Psoas muscle (tissue), 8 donors: ENCODE measurements around the gene HOXC4. TPM values are rescaled to one million over a fixed set of nuclear protein-coding genes. Genes with fewer than 3 reads are reported as not detected.

Experiments used
- ATAC-seq, 4 donors: fragments of 200-7000 bp; cut with Tn5 transposase; one replicate each; pipeline ENCODE4 v1.9.1; 2020; ENCODE audit warnings: moderate library complexity in 3 of 4, mild to moderate bottlenecking in 2 of 4
- DNase-seq, 2 donors: peaks; one replicate each; pipeline ENCODE4 v3.0.0-alpha.2; 2020
- H3K27ac ChIP-seq: fragments of 200-600 bp; one replicate; pipeline ENCODE4 v1.8.0; 2022
- H3K27me3 ChIP-seq, 3 donors: fragments of 200-600 bp in 1 of 3; one replicate each; pipeline versions ENCODE4 v1.6.1 to v1.8.0; 2013 to 2022; ENCODE audit warnings: low read length in 2 of 3, mild to moderate bottlenecking in 2 of 3, moderate library complexity in 1 of 3; ENCODE audit not compliant: insufficient read depth in 3 of 3
- H3K36me3 ChIP-seq, 2 donors: fragments of 200-600 bp in 1 of 2; one replicate each; pipeline versions ENCODE4 v1.6.1 to v1.8.0; 2013 to 2022; ENCODE audit warnings: low read depth in 1 of 2, mild to moderate bottlenecking in 1 of 2, moderate library complexity in 1 of 2; ENCODE audit not compliant: insufficient read depth in 1 of 2
- H3K4me1 ChIP-seq: fragments of 200-600 bp; one replicate; pipeline ENCODE4 v1.8.0; 2022
- H3K4me3 ChIP-seq: fragments of 200-600 bp; one replicate; pipeline ENCODE4 v1.8.0; 2022; ENCODE audit warnings: mild to moderate bottlenecking
- H3K9me3 ChIP-seq: fragments of 200-600 bp; one replicate; pipeline ENCODE4 v1.8.0; 2022
- WGBS, 3 donors: extraction: QIAGEN DNeasy Blood & Tissue Kit; methylation state at CpG; one replicate each; pipeline versions ENCODE4 v1.1.6 to v1.1.7; 2013; 5-methylcytosine and 5-hydroxymethylcytosine counted together
- intact Hi-C, 2 donors: fragments of 100-400 bp; cut with DNase I; formaldehyde crosslinking; loops; one replicate each; pipeline versions ENCODE4 v1.11.0 to v1.14.2; 2022
- polyA plus RNA-seq, 3 donors: library from polyadenylated mRNA; stranded (reverse); fragments of 200-250 nt; gene quantifications; one replicate each; pipeline ENCODE4 v1.2.3, GENCODE V29; 2013
- total RNA-seq, 4 donors: library from RNA; stranded (reverse); fragmentation: NEBNext Ultra II Directional in 2 of 4; extraction: Animal tissue kit (Norgen Biotek cat#: 25700) in 2 of 4; gene quantifications; one replicate each; pipeline versions ENCODE4 v1.2.1 to v1.2.4, GENCODE V29; 2021 to 2023
- TF ChIP-seq, protein P1 (sequence below): fragments of 200-600 bp; IDR thresholded peaks from one replicate; pipeline ENCODE4 v1.8.0; 2022; ENCODE audit warnings: antibody characterized with exemption
- donor health status: healthy with polysubstance abuse.
- donor health status: DM: no; HTN: no; CAD: no; lungs with moderate emphysema.
- donor health status: Bipolar disorder and iron deficiency.
- donor health status: healthy.
- donor health status: DM: yes; HTN: yes; CAD: no.
- donor health status: DM: no; HTN: no; CAD: no.
- donor health status: DM: no; HTN: no; CAD: no.
- donor health status: DM: yes; HTN: yes; CAD: no.

HOXC4 gene
- total and polyA plus RNA-seq, 7 donors: 0.72 to 4.7 (median 1.6) TPM

DNA sequence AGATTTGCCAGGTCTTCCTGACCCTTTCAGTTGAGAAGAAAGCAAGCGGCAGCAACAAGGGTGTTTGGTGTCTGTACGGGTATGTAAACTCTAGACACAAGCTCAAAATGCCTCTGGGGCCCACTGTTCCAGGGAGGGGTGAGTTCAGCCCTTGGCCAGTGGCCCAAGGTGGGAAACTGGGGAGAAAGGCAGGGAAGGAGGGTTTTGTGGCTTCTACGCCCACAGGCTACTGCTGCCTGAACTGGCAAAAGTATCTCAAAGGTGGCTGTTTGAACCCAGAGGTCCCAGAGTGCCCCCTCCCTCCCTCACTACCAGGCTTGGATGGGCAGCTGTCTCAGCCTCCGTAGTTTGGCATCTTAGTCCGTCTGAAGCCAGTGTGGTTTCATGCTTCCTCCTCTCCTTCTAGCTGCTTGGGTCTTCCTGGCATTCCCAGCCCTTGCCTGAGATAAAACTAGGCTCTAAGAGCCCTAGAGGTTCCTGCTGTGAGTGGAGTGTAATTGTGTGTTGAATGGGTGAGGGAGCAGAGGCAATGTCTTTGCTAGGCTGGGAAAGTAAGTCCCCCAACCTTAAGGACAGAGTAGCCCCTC, 15.3 kb upstream of the HOXC4 start:
- H3K4me3 ChIP-seq: no peak overlapping the region
- H3K27ac ChIP-seq: peak overlapping the region; percentile 58
- ATAC-seq (no peak), DNase-seq (no peak)
- 51 to 65% (median 54%) methylated on average over 5 of the region's 5 CpGs for WGBS, 3 donors
- H3K36me3 ChIP-seq: no peaks in the 10 kb centered on the region
- no peaks in the 10 kb centered on the region for H3K9me3 ChIP-seq
- TF ChIP-seq, protein P1, sequence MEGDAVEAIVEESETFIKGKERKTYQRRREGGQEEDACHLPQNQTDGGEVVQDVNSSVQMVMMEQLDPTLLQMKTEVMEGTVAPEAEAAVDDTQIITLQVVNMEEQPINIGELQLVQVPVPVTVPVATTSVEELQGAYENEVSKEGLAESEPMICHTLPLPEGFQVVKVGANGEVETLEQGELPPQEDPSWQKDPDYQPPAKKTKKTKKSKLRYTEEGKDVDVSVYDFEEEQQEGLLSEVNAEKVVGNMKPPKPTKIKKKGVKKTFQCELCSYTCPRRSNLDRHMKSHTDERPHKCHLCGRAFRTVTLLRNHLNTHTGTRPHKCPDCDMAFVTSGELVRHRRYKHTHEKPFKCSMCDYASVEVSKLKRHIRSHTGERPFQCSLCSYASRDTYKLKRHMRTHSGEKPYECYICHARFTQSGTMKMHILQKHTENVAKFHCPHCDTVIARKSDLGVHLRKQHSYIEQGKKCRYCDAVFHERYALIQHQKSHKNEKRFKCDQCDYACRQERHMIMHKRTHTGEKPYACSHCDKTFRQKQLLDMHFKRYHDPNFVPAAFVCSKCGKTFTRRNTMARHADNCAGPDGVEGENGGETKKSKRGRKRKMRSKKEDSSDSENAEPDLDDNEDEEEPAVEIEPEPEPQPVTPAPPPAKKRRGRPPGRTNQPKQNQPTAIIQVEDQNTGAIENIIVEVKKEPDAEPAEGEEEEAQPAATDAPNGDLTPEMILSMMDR: no peak
- H3K4me1 ChIP-seq: no peaks in the 10 kb centered on the region
- H3K27me3 ChIP-seq: no peaks in the 10 kb centered on the region
- intact Hi-C loops: loop anchor here in 1 of 2 donors (10.0 kb wide), 1 partner anchor 96 kb away; no protein-coding TSS in a partner anchor

- WGBS, 3 donors: 43 to 50% (median 45%) methylated on average over 9 of the region's 9 CpGs
- ATAC-seq: peak; percentile 68 to 86 (median 81)
- intact Hi-C loops: loop anchor here in 1 of 2 donors (10.0 kb wide), 1 partner anchor 96 kb away; no protein-coding TSS in a partner anchor
- Histone ChIP-seq H3K27me3 (peaks cover 0 to 1% (median 0%) of the 10 kb centered on the region in 3 donors), H3K4me1 (no peaks in the 10 kb centered on the region), H3K4me3 (peak overlapping the region; percentile 25), H3K27ac (peak overlapping the region; percentile 58), H3K36me3 (no peaks in the 10 kb centered on the region), H3K9me3 (no peaks in the 10 kb centered on the region)
- DNase-seq: peak; percentile 68 to 88
- TF ChIP-seq, protein P1: no peak
Measured at GRCh38 chr12:54038871-54039414, 14.7 kb upstream of the HOXC4 start.

DNA sequence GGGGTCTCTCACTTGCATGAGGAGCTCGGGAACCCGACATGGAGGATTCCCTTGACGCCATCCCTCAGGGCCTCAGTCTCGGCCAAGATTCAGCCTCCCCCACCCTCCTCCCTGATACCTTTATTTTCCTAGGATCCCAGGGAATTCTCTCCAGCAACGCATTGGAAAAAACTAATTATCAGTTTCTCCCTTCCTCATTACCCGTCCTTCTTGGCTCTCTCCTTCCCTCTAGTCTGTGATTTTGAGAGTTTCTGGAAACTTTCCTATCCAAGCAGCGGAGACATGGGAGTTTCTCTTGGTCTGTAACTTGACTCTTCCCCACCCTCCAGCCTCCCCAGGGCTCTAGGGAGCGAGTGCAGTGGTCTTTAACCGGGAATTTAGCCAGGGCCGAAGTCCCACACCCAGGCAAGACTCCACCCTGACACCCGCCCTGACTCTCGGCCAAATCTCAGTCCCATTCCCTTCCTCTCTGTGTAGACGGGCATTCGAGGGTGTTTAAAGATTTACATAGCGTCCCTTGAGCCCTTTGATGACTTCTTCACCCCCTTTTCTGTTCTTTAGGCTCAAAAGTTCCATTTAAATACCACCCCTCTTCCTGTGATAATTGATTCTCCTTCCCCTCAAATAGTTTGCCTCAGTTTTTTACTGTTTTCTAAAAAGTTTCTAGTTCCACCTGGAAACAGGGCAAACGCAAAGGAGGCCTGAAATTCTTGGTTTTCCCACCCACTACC, 14.1 kb upstream of the HOXC4 start:
- no peaks in the 10 kb centered on the region for H3K4me1 ChIP-seq
- peak in 2 of 4 donors; percentile 3 to 48 for ATAC-seq
- DNase-seq: peak; percentile 62 to 80
- H3K36me3 ChIP-seq: no peaks in the 10 kb centered on the region
- intact Hi-C loops: loop anchor here in 1 of 2 donors (10.0 kb wide), 1 partner anchor 95 kb away; no protein-coding TSS in a partner anchor
- H3K9me3 ChIP-seq: no peaks in the 10 kb centered on the region
- WGBS, 3 donors: 35 to 49% (median 37%) methylated on average over 16 of the region's 16 CpGs
- TF ChIP-seq, protein P1: no peak
- H3K4me3 ChIP-seq: peak overlapping the region; percentile 31
- peak overlapping the region; percentile 53 for H3K27ac ChIP-seq
- peaks cover 0 to 5% (median 0%) of the 10 kb centered on the region in 3 donors for H3K27me3 ChIP-seq

GRCh38 chr12:54040148-54040494, 13.5 kb upstream of the HOXC4 start:
- DNase-seq: no peak
- peak overlapping the region; percentile 31 for H3K4me3 ChIP-seq

More at GRCh38 chr12:54040148-54040494, 13.5 kb upstream of the HOXC4 start:
- 28 to 57% (median 31%) methylated on average over 4 of the region's 4 CpGs for WGBS, 3 donors
- ATAC-seq: peak; percentile 43 to 78 (median 51)
- intact Hi-C loops: no loop called here
- H3K9me3 ChIP-seq: no peaks in the 10 kb centered on the region
- no peaks in the 10 kb centered on the region for H3K36me3 ChIP-seq
- H3K4me1 ChIP-seq: no peaks in the 10 kb centered on the region
- TF ChIP-seq, protein P1: no peak
- peak overlapping the region; percentile 53 for H3K27ac ChIP-seq
- peaks cover 0 to 5% (median 0%) of the 10 kb centered on the region in 3 donors for H3K27me3 ChIP-seq
